Keratinocyte (primary cell): ENCODE measurements around the gene TNFRSF19. TPM values are rescaled to one million over a fixed set of nuclear protein-coding genes. Genes with fewer than 3 reads are reported as not detected.

Experiments used
- DNase-seq: peaks from one replicate; pipeline ENCODE4 v3.0.0-alpha.2; 2011; ENCODE audit warnings: low read depth, missing footprints, low spot score
- FAIRE-seq: peaks from 2 replicates; lab custom pipeline; 2011; peaks lifted over from hg19 to GRCh38; lab: Jason Lieb, UNC
- H2AFZ ChIP-seq: 2 replicates; pipeline ENCODE4 v1.6.0; 2012; ENCODE audit warnings: low read length, control low read depth, inconsistent platforms; ENCODE audit not compliant: control insufficient read depth
- H3K27ac ChIP-seq: 2 replicates; pipeline ENCODE4 v1.5.1; 2011; ENCODE audit warnings: low read length; ENCODE audit not compliant: control insufficient read depth, insufficient read depth
- H3K27me3 ChIP-seq: 3 replicates; pipeline ENCODE4 v1.6.0; 2011; ENCODE audit warnings: low read length; ENCODE audit not compliant: control insufficient read depth, insufficient read depth; ENCODE audit errors: extremely low read depth
- H3K36me3 ChIP-seq, 2 experiments: 2 replicates in 1 of 2; 3 replicates in 1 of 2; pipeline ENCODE4 v1.5.1; 2011; ENCODE audit warnings: low read length in 2 of 2, mild to moderate bottlenecking in 1 of 2; ENCODE audit not compliant: control insufficient read depth in 2 of 2, insufficient read depth in 2 of 2; ENCODE audit errors: extremely low read depth in 1 of 2
- H3K4me1 ChIP-seq: 3 replicates; pipeline ENCODE4 v1.5.1; 2011; ENCODE audit warnings: low read length; ENCODE audit not compliant: control insufficient read depth, insufficient read depth; ENCODE audit errors: extremely low read depth
- H3K4me2 ChIP-seq: 3 replicates; pipeline ENCODE4 v1.6.0; 2011; ENCODE audit warnings: low read depth, low read length; ENCODE audit not compliant: control insufficient read depth, insufficient read depth; ENCODE audit errors: extremely low read depth
- H3K4me3 ChIP-seq, 3 experiments: fragments of 200-600 bp in 1 of 3; sonication (generic) in 1 of 3; 2 replicates in 2 of 3; 3 replicates in 1 of 3; pipeline ENCODE4 v1.5.1; 2011 to 2016; ENCODE audit warnings: low read length in 3 of 3, mild to moderate bottlenecking in 3 of 3, control low read depth in 2 of 3, inconsistent platforms in 1 of 3, low read depth in 1 of 3, mixed read lengths in 1 of 3, mixed run types in 1 of 3, moderate library complexity in 1 of 3; ENCODE audit not compliant: control insufficient read depth in 2 of 3, insufficient read depth in 2 of 3; ENCODE audit errors: extremely low read depth in 1 of 3
- H3K79me2 ChIP-seq: 2 replicates; pipeline ENCODE4 v1.6.0; 2012; ENCODE audit warnings: low read length; ENCODE audit not compliant: control insufficient read depth, insufficient read depth
- H3K9ac ChIP-seq: 3 replicates; pipeline ENCODE4 v1.6.0; 2011; ENCODE audit warnings: low read length; ENCODE audit not compliant: control insufficient read depth, insufficient read depth; ENCODE audit errors: extremely low read depth
- H3K9me1 ChIP-seq: 3 replicates; pipeline ENCODE4 v1.6.0; 2011; ENCODE audit warnings: low read length; ENCODE audit not compliant: control insufficient read depth, insufficient read depth; ENCODE audit errors: extremely low read depth
- H3K9me3 ChIP-seq: 2 replicates; pipeline ENCODE4 v1.5.1; 2012; ENCODE audit warnings: low read depth, low read length; ENCODE audit not compliant: control insufficient read depth
- H4K20me1 ChIP-seq: 3 replicates; pipeline ENCODE4 v1.6.0; 2011; ENCODE audit warnings: low read length; ENCODE audit not compliant: control insufficient read depth, insufficient read depth; ENCODE audit errors: extremely low read depth
- EZH2 ChIP-seq: IDR thresholded peaks from one replicate; pipeline ENCODE4 v1.6.1; 2012; ENCODE audit warnings: inconsistent platforms, mild to moderate bottlenecking, low read length, moderate library complexity
- dilution Hi-C: fragments of 300-500 bp; cut with MboI; formaldehyde crosslinking; loops from one replicate; pipeline ENCODE4 v1.7.0; 2020; ENCODE audit warnings: low sequenced_read_pairs; ENCODE audit not compliant: extremely low pct_ligation_motif_present
- polyA plus RNA-seq, 5 experiments: library from polyadenylated mRNA; depleted of rRNA in 3 of 5; stranded (reverse) in 3 of 5; stranded (forward) in 1 of 5; unstranded in 1 of 5; fragments of >200 nt; gene quantifications; 1 replicate in 1 of 5; 2 replicates in 3 of 5; 3 replicates in 1 of 5; pipeline versions ENCODE4 v1.2.1 to v1.2.3, GENCODE V29; 2011 to 2012; ENCODE audit warnings: missing spikeins in 2 of 5, low read depth in 1 of 5, low replicate concordance in 1 of 5
- TF ChIP-seq, protein P1 (sequence below), 3 experiments: IDR thresholded peaks in 1 of 3; conservative IDR thresholded peaks in 1 of 3; optimal IDR thresholded peaks in 1 of 3; 2 replicates in 2 of 3; 3 replicates in 1 of 3; pipeline versions ENCODE3 to v1.5.1; 2011; ENCODE audit warnings: low read length in 3 of 3, mild to moderate bottlenecking in 3 of 3, moderate library complexity in 2 of 3, control low read depth in 1 of 3, inconsistent platforms in 1 of 3; ENCODE audit not compliant: insufficient read depth in 2 of 3; ENCODE audit errors: extremely low read depth in 1 of 3

TNFRSF19 gene
- polyA plus RNA-seq, 1 donor (not counting 4 experiments of a cell fraction or from before 2014, with no cell fraction given): 1.8 TPM

DNA sequence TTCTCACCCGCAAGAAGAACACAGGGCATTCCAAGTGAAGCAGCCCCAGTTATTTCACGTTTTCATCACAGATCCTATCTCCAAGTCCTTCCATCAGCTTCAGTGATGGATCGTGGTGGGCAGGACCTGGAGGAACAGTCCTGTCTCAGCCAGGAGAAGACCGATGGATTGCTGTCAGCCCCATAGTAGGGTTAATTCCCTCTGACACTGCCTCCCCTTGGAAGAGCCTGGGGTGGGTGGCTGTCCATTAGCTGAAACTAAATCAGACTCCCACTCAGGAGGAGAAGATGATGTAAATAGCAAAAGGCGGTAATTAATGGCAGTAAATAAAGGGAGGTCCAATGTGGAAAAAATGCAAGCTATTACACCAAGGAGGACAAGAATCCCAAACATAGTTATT lies 131.0 kb downstream of the TNFRSF19 start:
- no peaks in the 10 kb centered on the region for H3K27me3 ChIP-seq
- no peak overlapping the region for H3K4me2 ChIP-seq
- no peaks in the 10 kb centered on the region for H3K9me1 ChIP-seq
- no peaks in the 10 kb centered on the region for H3K9me3 ChIP-seq
- H4K20me1 ChIP-seq: no peaks in the 10 kb centered on the region
- no peak overlapping the region for H3K9ac ChIP-seq
- H3K79me2 ChIP-seq: no peaks in the 10 kb centered on the region
- TF ChIP-seq, protein P1, sequence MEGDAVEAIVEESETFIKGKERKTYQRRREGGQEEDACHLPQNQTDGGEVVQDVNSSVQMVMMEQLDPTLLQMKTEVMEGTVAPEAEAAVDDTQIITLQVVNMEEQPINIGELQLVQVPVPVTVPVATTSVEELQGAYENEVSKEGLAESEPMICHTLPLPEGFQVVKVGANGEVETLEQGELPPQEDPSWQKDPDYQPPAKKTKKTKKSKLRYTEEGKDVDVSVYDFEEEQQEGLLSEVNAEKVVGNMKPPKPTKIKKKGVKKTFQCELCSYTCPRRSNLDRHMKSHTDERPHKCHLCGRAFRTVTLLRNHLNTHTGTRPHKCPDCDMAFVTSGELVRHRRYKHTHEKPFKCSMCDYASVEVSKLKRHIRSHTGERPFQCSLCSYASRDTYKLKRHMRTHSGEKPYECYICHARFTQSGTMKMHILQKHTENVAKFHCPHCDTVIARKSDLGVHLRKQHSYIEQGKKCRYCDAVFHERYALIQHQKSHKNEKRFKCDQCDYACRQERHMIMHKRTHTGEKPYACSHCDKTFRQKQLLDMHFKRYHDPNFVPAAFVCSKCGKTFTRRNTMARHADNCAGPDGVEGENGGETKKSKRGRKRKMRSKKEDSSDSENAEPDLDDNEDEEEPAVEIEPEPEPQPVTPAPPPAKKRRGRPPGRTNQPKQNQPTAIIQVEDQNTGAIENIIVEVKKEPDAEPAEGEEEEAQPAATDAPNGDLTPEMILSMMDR (optimal IDR thresholded peaks at IDR 0.05 in 1 of 3, IDR thresholded peaks at IDR 0.05 in 1 of 3, conservative IDR thresholded peaks at IDR 0.05 in 1 of 3; ENCODE audit: extremely low read depth in 1 of 3, insufficient read depth in 2 of 3, low read length in 3 of 3): no peak
- no peak for TF ChIP-seq EZH2
- no peaks in the 10 kb centered on the region for H3K36me3 ChIP-seq
- H3K27ac ChIP-seq: no peak overlapping the region
- no peak for FAIRE-seq
- dilution Hi-C loops: no loop called here
- no peak overlapping the region for H2AFZ ChIP-seq
- H3K4me1 ChIP-seq: peaks cover 12% of the 10 kb centered on the region
- H3K4me3 ChIP-seq: no peak overlapping the region
- DNase-seq: no peak

DNA sequence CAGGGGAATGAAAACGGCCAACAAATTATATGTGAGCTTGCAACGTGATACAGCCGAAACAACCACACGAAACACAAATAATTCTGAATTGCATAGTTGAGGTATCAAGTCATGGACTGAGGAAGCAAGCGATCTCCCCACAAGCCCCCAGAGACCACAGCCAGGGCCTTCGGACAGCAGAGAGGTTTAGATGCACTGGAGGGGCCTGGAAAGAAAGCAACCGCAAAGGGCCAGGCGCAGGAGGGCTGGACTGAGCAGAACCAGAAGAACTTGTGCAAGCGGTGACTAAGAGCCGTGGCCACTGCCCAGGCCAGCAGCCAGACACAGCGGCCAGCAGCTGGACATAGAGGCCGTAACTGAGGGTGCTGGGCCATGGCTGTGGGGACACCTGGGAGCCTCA lies 131.4 kb downstream of the TNFRSF19 start:
- FAIRE-seq: no peak
- H2AFZ ChIP-seq: no peak overlapping the region
- no peak overlapping the region for H3K9ac ChIP-seq

More for the DNA sequence above, 131.4 kb downstream of the TNFRSF19 start:
- no peak overlapping the region for H3K4me2 ChIP-seq
- no peaks in the 10 kb centered on the region for H4K20me1 ChIP-seq
- no peaks in the 10 kb centered on the region for H3K79me2 ChIP-seq
- no peaks in the 10 kb centered on the region for H3K9me1 ChIP-seq
- TF ChIP-seq, protein P1 (optimal IDR thresholded peaks at IDR 0.05 in 1 of 3, IDR thresholded peaks at IDR 0.05 in 1 of 3, conservative IDR thresholded peaks at IDR 0.05 in 1 of 3; ENCODE audit: extremely low read depth in 1 of 3, insufficient read depth in 2 of 3, low read length in 3 of 3): no peak
- TF ChIP-seq EZH2: no peak
- H3K27me3 ChIP-seq: no peaks in the 10 kb centered on the region
- no peak overlapping the region for H3K27ac ChIP-seq
- no peak overlapping the region for H3K4me3 ChIP-seq
- H3K36me3 ChIP-seq: no peaks in the 10 kb centered on the region
- H3K9me3 ChIP-seq: no peaks in the 10 kb centered on the region
- no peak for DNase-seq
- peaks cover 8% of the 10 kb centered on the region for H3K4me1 ChIP-seq
- dilution Hi-C loops: no loop called here
